Measurements from ENCODE around the gene DNAJB11.

The DNAJB11 gene

GRCh38 chr3:186593862-186594261, 23.3 kb downstream of the DNAJB11 start:
- TF ChIP-seq CTCF (IDR thresholded peaks at IDR 0.05; ENCODE audit: control insufficient read depth, insufficient read depth, low read depth, low read length, missing control alignments) = no peak
- no peak overlapping the region for H3K4me3 ChIP-seq (ENCODE audit: control insufficient read depth, low read depth, low read length)
- no peak for DNase-seq (ENCODE audit: low read depth)

GRCh38 chr3:186594591-186595113, 24.1 kb downstream of the DNAJB11 start:
- no peak overlapping the region for H3K4me3 ChIP-seq (ENCODE audit: control insufficient read depth, low read depth, low read length)
- no peak for TF ChIP-seq CTCF (IDR thresholded peaks at IDR 0.05; ENCODE audit: control insufficient read depth, insufficient read depth, low read depth, low read length, missing control alignments)
- no peak for DNase-seq (ENCODE audit: low read depth)

- no peak for TF ChIP-seq CTCF (IDR thresholded peaks at IDR 0.05; ENCODE audit: control insufficient read depth, insufficient read depth, low read depth, low read length, missing control alignments)
- H3K4me3 ChIP-seq (ENCODE audit: control insufficient read depth, low read depth, low read length) = no peak overlapping the region
- no peak for DNase-seq (ENCODE audit: low read depth)
These were observed 26.2 kb downstream of the DNAJB11 start for GRCh38 chr3:186596568-186597287.

GRCh38 chr3:186598108-186598784, 27.7 kb downstream of the DNAJB11 start:
- H3K4me3 ChIP-seq (ENCODE audit: control insufficient read depth, low read depth, low read length) = no peak overlapping the region
- TF ChIP-seq CTCF (IDR thresholded peaks at IDR 0.05; ENCODE audit: control insufficient read depth, insufficient read depth, low read depth, low read length, missing control alignments) = no peak

GRCh38 chr3:186598794-186599141, 28.2 kb downstream of the DNAJB11 start:
- DNase-seq (ENCODE audit: low read depth) = no peak
- no peak for TF ChIP-seq CTCF (IDR thresholded peaks at IDR 0.05; ENCODE audit: control insufficient read depth, insufficient read depth, low read depth, low read length, missing control alignments)
- H3K4me3 ChIP-seq (ENCODE audit: control insufficient read depth, low read depth, low read length) = no peak overlapping the region

More at GRCh38 chr3:186598108-186598784, 27.7 kb downstream of the DNAJB11 start:
- DNase-seq (ENCODE audit: low read depth) = no peak

GRCh38 chr3:186599142-186599784, 28.7 kb downstream of the DNAJB11 start:
- TF ChIP-seq CTCF (IDR thresholded peaks at IDR 0.05; ENCODE audit: control insufficient read depth, insufficient read depth, low read depth, low read length, missing control alignments) = no peak
- DNase-seq (ENCODE audit: low read depth) = no peak
- no peak overlapping the region for H3K4me3 ChIP-seq (ENCODE audit: control insufficient read depth, low read depth, low read length)
